IMR-90 (cell line): Measurements from ENCODE around the gene CDKN2B-AS1. TPM values are rescaled to one million over a fixed set of nuclear protein-coding genes. Genes with fewer than 3 reads are reported as not detected.

ENCODE experiments used
- ATAC-seq: fragments of 200-7000 bp; cut with Tn5 transposase; 2 replicates; pipeline ENCODE4 v1.9.1; 2020; ENCODE audit warnings: low read depth, mild to moderate bottlenecking, moderate library complexity
- BruUV-seq: library from RNA; stranded (reverse); fragments of 400-500 nt; replicated peaks from 2 replicates; lab custom pipeline; 2021; lab: Mats Ljungman, UMichigan
- CTCF ChIA-PET: fragments of 300-600 bp; formaldehyde crosslinking; extraction: SDS; loops from one replicate; lab custom pipeline; 2021; ENCODE audit warnings: antibody characterized with exemption; lab: Yijun Ruan, JAX
- POLR2A ChIA-PET: fragments of 300-600 bp; sonication (Branson Sonifier 250); formaldehyde crosslinking; loops from one replicate; lab custom pipeline; 2022; ENCODE audit warnings: antibody characterized with exemption; ENCODE audit not compliant: unreplicated experiment; lab: Charles Lee
- DNase-seq: peaks from one replicate; pipeline ENCODE4 v3.0.0; 2013
- H2AFZ ChIP-seq: replicated peaks from 2 replicates; pipeline ENCODE3; 2013; ENCODE audit warnings: low read length, mild to moderate bottlenecking; ENCODE audit not compliant: poor library complexity
- H2AK5ac ChIP-seq: 2 replicates; pipeline ENCODE4 v1.6.1; 2013; ENCODE audit warnings: low read depth, low read length, inconsistent platforms
- H2AK9ac ChIP-seq: replicated peaks from 2 replicates; pipeline ENCODE3; 2013; ENCODE audit warnings: mild to moderate bottlenecking, low read depth, low read length, moderate library complexity; ENCODE audit not compliant: poor library complexity
- H2BK120ac ChIP-seq: 2 replicates; pipeline ENCODE4 v1.6.1; 2013; ENCODE audit warnings: low read depth, low read length, inconsistent platforms
- H2BK15ac ChIP-seq: 3 replicates; pipeline ENCODE4 v1.6.1; 2013; ENCODE audit warnings: low read depth, low read length, inconsistent platforms
- H2BK20ac ChIP-seq: 2 replicates; pipeline ENCODE4 v1.6.1; 2013; ENCODE audit warnings: low read depth, mild to moderate bottlenecking, inconsistent platforms, low read length, moderate library complexity
- H2BK5ac ChIP-seq: 2 replicates; pipeline ENCODE4 v1.6.1; 2013; ENCODE audit warnings: mild to moderate bottlenecking, low read depth, low read length, inconsistent platforms; ENCODE audit not compliant: poor library complexity, severe bottlenecking
- H3K14ac ChIP-seq: replicated peaks from 2 replicates; pipeline ENCODE4 v1.6.1; 2013; ENCODE audit warnings: low read depth, low read length, inconsistent platforms
- H3K18ac ChIP-seq: 2 replicates; pipeline ENCODE4 v1.6.1; 2013; ENCODE audit warnings: low read depth, low read length, control low read depth
- H3K23ac ChIP-seq: 2 replicates; pipeline ENCODE4 v1.6.1; 2013; ENCODE audit warnings: low read depth, low read length, inconsistent platforms
- H3K27ac ChIP-seq: 2 replicates; pipeline ENCODE4 v1.5.1; 2013; ENCODE audit warnings: mild to moderate bottlenecking, control low read depth, low read length; ENCODE audit not compliant: insufficient read depth
- H3K27me3 ChIP-seq: 2 replicates; pipeline ENCODE4 v1.6.1; 2013; ENCODE audit warnings: low read length; ENCODE audit not compliant: control insufficient read depth, insufficient read depth
- H3K36me3 ChIP-seq: 2 replicates; pipeline ENCODE4 v1.6.1; 2013; ENCODE audit warnings: low read length, mixed read lengths; ENCODE audit not compliant: control insufficient read depth, insufficient read depth
- H3K4ac ChIP-seq: 2 replicates; pipeline ENCODE4 v1.6.1; 2013; ENCODE audit warnings: low read depth, low read length, inconsistent platforms
- H3K4me1 ChIP-seq: 2 replicates; pipeline ENCODE4 v1.6.1; 2013; ENCODE audit warnings: low read length, mixed read lengths; ENCODE audit not compliant: control insufficient read depth, insufficient read depth
- H3K4me2 ChIP-seq: 2 replicates; pipeline ENCODE4 v1.6.1; 2013; ENCODE audit warnings: low read depth, mild to moderate bottlenecking, control low read depth, low read length, moderate library complexity
- H3K4me3 ChIP-seq: 2 replicates; pipeline ENCODE4 v1.5.1; 2013; ENCODE audit warnings: low read depth, mild to moderate bottlenecking, control low read depth, low read length, moderate library complexity; ENCODE audit not compliant: insufficient read depth
- H3K56ac ChIP-seq: 2 replicates; pipeline ENCODE4 v1.6.1; 2013; ENCODE audit warnings: low read length, inconsistent platforms; ENCODE audit not compliant: insufficient read depth; ENCODE audit errors: extremely low read depth
- H3K79me1 ChIP-seq, 2 experiments: 2 replicates each; pipeline ENCODE4 v1.6.1; 2013; ENCODE audit warnings: low read length in 2 of 2, inconsistent platforms in 1 of 2, low read depth in 1 of 2
- H3K9ac ChIP-seq: 2 replicates; pipeline ENCODE4 v1.6.1; 2013; ENCODE audit warnings: low read depth, low read length, control low read depth
- H3K9me1 ChIP-seq: 2 replicates; pipeline ENCODE4 v1.6.1; 2013; ENCODE audit warnings: low read length, inconsistent platforms; ENCODE audit not compliant: insufficient read depth
- H3K9me3 ChIP-seq: 2 replicates; pipeline ENCODE4 v1.6.1; 2013; ENCODE audit warnings: low read length; ENCODE audit not compliant: control insufficient read depth, insufficient read depth
- H4K20me1 ChIP-seq: 2 replicates; pipeline ENCODE4 v1.6.1; 2013; ENCODE audit warnings: low read length, inconsistent platforms; ENCODE audit not compliant: insufficient read depth
- H4K5ac ChIP-seq: 2 replicates; pipeline ENCODE4 v1.6.1; 2013; ENCODE audit warnings: mild to moderate bottlenecking, low read depth, low read length, control low read depth
- H4K8ac ChIP-seq, 2 experiments: 2 replicates each; pipeline ENCODE4 v1.6.1; 2013; ENCODE audit warnings: low read depth in 2 of 2, low read length in 2 of 2, control low read depth in 1 of 2, inconsistent platforms in 1 of 2
- H4K91ac ChIP-seq: 2 replicates; pipeline ENCODE4 v1.6.1; 2013; ENCODE audit warnings: low read depth, low read length, inconsistent platforms; ENCODE audit not compliant: insufficient read depth
- BHLHE40 ChIP-seq: fragments of 150-350 bp; IDR thresholded peaks from 2 replicates; pipeline ENCODE4 v1.6.1; 2016; ENCODE audit warnings: mild to moderate bottlenecking, low read depth, low read length
- ELK1 ChIP-seq: fragments of 150-350 bp; IDR thresholded peaks from 2 replicates; pipeline ENCODE4 v1.6.1; 2016; ENCODE audit warnings: low read depth, mild to moderate bottlenecking, low read length, moderate library complexity, borderline replicate concordance
- FOS ChIP-seq: fragments of 150-350 bp; IDR thresholded peaks from 2 replicates; pipeline ENCODE4 v1.6.1; 2016; ENCODE audit warnings: low read depth, low read length
- MAFK ChIP-seq: IDR thresholded peaks from 2 replicates; pipeline ENCODE4 v1.6.1; 2012; ENCODE audit warnings: low read depth, low read length, improper control_type of control experiment
- MAZ ChIP-seq: IDR thresholded peaks from 2 replicates; pipeline ENCODE4 v1.6.1; 2012; ENCODE audit warnings: low read depth, mild to moderate bottlenecking, low read length, improper control_type of control experiment, moderate library complexity, borderline replicate concordance
- NFE2L2 ChIP-seq: fragments of 150-350 bp; IDR thresholded peaks from 2 replicates; pipeline ENCODE4 v1.6.1; 2016; ENCODE audit warnings: low read depth, mild to moderate bottlenecking, low read length
- RAD21 ChIP-seq: IDR thresholded peaks from 2 replicates; pipeline ENCODE4 v1.6.1; 2012; ENCODE audit warnings: low read length, improper control_type of control experiment
- USF2 ChIP-seq: fragments of 150-350 bp; IDR thresholded peaks from 2 replicates; pipeline ENCODE4 v1.6.1; 2017; ENCODE audit warnings: mild to moderate bottlenecking, antibody characterized with exemption, low read length, low read depth
- WGBS, 2 experiments: methylation state at CpG; one replicate each; pipeline versions ENCODE4 v1.1.5 to v1.1.7; 2013; ENCODE audit warnings: missing lambda C conversion rate in 2 of 2; ENCODE audit not compliant: insufficient read length in 1 of 2; ENCODE audit errors: extremely low coverage in 2 of 2; 5-methylcytosine and 5-hydroxymethylcytosine counted together
- dilution Hi-C: fragments of 300-500 bp; cut with HindIII; formaldehyde crosslinking; loops from one replicate; pipeline ENCODE4 v1.14.3; 2018; ENCODE audit warnings: low sequenced_read_pairs; ENCODE audit not compliant: unreplicated experiment
- in situ Hi-C: fragments of 300-500 bp; cut with MboI; formaldehyde crosslinking; loops from 3 replicates; pipeline ENCODE4 v1.14.3; 2019; ENCODE audit warnings: low sequenced_read_pairs, inconsistent platforms, mixed read lengths
- intact Hi-C: fragments of 100-400 bp; cut with micrococcal nuclease; formaldehyde crosslinking; loops from 2 replicates; pipeline ENCODE4 v1.10.0; 2022
- polyA plus RNA-seq, 3 experiments: library from polyadenylated mRNA; depleted of rRNA; stranded (reverse); fragments of >200 nt; gene quantifications; 2 replicates each; pipeline ENCODE4 v1.2.3, GENCODE V29; 2012; ENCODE audit warnings: low replicate concordance in 1 of 3
- total RNA-seq: library from RNA; depleted of rRNA; stranded (reverse); fragments of >200 nt; gene quantifications from 2 replicates; pipeline ENCODE4 v1.2.3, GENCODE V29; 2012

Gene CDKN2B-AS1
- total and polyA plus RNA-seq, 2 of the 4 experiments (the other 2 are of a cell fraction): 1.0 to 1.1 TPM

GRCh38 chr9:22056402-22056801, 61.8 kb downstream of the CDKN2B-AS1 start:
- Histone ChIP-seq H4K5ac (no peak overlapping the region), H3K9ac (no peak overlapping the region), H2AK5ac (no peak overlapping the region), H3K4me1 (no peaks in the 10 kb centered on the region; the same call in 1 of the 2 replicates), H3K36me3 (no peaks in the 10 kb centered on the region), H3K18ac (no peak overlapping the region), H4K8ac (no peak overlapping the region), H2AK9ac (peak overlapping the region; percentile 15), H4K20me1 (peaks cover 3% of the 10 kb centered on the region; the same call in 1 of the 2 replicates), H3K79me1 (no peaks in the 10 kb centered on the region), H2BK20ac (no peak overlapping the region), H3K27me3 (no peaks in the 10 kb centered on the region), H4K91ac (no peak overlapping the region), H3K4me2 (no peak overlapping the region), H3K56ac (no peak overlapping the region), H2BK5ac (no peak overlapping the region), H3K27ac (no peak overlapping the region), H3K23ac (no peak overlapping the region), H3K4ac (no peak overlapping the region), H3K14ac (no peak overlapping the region), H2AFZ (no peak overlapping the region), H3K9me1 (peaks cover 3% of the 10 kb centered on the region; the same call in 1 of the 2 replicates), H3K9me3 (no peaks in the 10 kb centered on the region), H2BK15ac (no peak overlapping the region), H3K4me3 (no peak overlapping the region), H2BK120ac (no peak overlapping the region; the same call in 1 of the 2 replicates)
- ChIA-PET POLR2A (no interaction called here), CTCF (no interaction called here)
- intact Hi-C loops (no loop called here), dilution Hi-C loops (no loop called here), in situ Hi-C loops (no loop called here)
- WGBS, 2 experiments: no CpG with 5 or more reads among the region's 3 CpGs
- BruUV-seq: no TSS peak
- no peak for ATAC-seq
- no peak for DNase-seq
- TF ChIP-seq BHLHE40 (no peak), NFE2L2 (no peak), ELK1 (no peak), MAZ (no peak), RAD21 (no peak), FOS (no peak), MAFK (no peak), USF2 (no peak)
